ENCODE data around the gene KRT81.
A peak's percentile ranks its signal among the peaks of the same experiment; 100 is the strongest.
"Not testable (repeated sequence)": the region's sequence is repeated elsewhere in the genome, so short reads cannot be mapped to it uniquely, and the experiment has no call there.

KRT81 gene

DNA sequence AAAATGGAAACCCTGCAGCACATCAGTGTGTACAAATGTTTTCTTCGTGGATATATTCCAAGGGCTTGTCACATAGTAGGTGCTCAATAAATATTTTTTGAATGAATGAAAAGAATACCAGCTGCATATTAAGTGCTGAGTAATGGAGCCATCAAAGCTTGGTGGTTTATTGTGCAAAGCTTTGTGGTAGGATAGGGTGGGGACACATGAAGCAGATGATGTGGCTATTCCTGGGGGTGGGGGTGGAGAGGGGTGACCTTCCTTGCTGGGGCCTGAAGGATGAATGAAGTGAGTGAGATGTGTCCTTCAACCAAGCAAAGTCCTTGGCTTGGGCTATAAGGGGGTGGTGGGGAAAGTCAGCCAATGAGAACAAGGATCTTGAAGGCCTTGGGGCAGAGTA, 4.3 kb upstream of the KRT81 start:
- DNase-seq = no peak

DNA sequence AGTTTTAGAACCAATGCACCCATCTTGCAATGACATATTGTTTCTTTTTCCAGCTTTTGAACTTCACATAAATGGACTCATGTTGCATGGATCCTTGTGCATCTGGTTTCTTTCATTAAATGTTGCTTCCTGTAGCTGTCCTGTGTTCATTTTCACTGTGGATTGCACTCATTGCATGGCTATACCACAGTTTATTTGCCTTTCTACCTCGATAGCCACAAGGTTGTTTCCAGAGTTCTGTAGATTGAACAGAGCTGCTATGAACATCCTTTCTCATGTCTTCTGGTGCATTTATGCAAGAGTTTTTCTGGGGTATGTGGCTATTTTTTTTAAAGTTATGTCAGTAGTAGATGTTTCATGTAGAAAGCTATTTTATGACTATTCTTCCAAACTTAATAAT, 3.5 kb upstream of the KRT81 start:
- DNase-seq = no peak

DNA sequence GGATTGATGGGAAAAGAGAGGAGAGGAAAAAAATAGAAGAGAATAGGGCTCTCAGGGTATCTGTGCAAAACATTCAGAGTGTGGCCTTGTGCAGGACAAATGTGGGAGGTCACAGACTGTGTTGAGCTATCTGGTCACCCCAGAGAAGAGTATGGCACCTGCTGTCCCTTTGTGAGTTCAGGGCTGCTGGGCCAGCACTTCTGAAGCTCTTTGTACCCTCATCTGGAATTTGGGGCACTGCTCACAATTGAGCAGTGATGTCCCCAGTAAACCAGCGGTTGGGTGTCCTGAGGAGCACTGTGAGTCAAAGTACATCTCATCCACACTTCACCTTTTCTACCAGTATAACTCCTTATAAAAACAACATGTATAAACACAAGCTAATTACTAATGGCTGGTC, 2.6 kb upstream of the KRT81 start:
- no peak for DNase-seq

DNA sequence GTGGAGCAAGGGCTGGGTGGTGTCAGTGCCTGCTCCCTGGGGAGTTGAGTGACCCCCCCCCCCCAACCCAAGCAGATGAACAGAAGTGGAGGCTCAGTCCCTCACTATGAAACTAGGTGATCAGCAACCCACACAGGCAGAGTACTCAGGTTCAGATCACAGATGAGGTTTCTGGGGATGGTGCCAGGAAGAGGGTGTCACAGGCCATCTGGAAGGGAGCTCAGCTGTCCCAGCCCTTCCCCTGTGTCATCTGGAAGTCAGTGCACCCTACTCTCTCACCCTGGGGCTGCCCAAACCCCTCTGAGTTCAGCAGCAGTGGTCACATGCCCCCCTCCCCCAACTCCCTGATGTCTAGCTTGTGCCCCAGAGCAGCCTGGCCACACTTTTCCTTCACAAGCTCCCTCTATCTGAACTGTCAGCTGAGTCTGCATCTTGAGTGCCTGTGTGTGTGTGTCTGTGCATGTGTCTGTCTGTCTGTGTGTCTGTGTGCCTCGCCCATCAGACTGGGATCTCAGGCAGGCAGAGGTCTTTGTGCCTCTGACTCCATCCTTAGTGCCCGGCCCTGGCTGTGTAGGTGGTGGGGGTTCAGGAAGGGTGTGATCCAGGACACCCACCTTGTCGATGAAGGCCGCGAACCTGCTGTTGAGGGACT, 725 bp downstream of the KRT81 start:
- DNase-seq = peak; percentile 18

DNA sequence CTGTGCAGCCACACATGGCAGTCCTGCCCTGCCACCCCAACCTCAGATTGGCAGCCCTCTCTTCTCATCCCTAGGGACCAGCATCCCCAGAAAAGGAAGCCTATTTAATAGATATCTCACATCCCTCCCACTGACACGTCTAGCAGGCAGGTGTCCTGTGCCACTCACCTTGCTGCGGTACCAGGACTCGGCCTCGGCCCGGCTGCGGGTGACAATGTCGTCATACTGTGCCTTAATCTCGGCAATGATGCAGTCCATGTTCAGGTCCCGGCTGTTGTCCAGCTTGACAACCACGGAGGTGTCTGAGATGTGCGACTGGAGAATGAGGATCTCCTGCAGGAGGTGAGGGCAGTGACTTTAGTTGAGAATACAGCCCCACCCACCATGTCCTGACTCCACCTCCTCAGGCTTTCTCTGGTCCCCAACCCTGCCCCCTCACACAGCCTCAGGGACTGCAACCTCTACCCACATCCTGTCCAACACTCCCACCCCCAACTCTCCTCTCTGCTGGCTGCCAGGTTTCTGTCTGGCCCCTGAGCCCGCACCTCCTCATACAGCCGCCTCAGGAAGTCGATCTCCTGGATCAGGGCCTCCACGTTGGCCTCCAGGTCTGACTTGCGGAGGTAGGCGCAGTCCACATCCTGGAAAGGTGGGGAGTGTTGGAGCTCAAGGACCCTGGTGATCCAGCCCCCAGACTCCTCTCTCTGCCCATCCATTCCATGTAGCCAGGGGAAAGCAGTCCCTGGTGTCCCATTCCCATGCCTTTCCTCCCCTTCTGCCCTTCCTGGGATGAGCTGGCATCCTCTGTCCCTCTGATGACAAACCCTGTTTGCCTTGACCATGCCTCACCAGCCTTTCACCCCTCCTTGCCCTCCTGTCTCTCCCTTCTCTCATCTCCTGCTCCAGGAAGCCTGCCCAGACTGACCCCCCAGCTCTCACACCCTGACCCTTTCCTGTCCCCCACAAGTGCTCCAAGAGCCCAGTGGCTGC, 3.2 kb downstream of the KRT81 start:
- DNase-seq = not testable (repeated sequence)

DNA sequence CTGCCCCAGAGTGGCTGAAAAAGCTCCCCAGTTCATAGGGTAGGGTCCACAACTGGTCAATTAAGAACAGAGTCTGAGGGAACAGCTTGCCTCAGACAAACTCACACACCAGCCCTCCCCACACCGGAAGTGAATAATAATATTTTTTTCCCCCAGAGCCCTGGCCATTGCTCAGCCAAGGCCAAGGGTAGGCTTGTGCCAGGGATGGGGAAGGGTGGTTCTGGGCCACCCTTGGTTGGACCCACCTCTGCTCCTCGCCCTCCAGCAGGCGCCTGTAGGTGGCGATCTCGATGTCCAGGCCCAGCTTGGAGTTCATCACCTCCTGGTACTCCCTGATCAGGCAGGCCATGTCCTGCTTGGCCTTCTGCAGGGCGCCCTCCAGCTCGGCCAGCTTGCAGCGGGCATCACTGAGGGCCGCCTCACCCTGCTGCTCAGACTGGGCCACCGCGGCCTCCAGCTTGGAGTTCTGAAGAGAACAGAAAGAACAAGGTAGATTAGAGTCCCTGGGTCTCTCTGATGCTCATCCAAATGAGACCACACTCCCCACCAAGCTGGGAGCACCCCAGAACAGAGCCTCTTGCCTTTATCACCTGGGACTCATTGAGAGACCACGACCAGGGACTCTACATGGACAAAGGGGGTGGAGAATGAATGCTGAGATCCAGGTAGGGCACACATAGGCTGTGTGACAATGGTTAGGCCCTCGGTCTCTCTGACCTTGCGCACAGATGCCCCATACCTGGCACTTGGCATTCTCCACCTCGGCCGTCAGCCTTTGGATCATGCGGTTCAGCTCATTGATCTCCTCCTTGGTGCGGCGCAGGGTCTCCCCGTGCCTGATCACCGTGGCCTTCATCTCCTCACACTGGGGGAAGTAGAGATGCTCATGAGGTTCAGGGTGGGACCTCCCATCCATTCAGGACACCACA, 4.2 kb downstream of the KRT81 start:
- not testable (repeated sequence) for DNase-seq

DNA sequence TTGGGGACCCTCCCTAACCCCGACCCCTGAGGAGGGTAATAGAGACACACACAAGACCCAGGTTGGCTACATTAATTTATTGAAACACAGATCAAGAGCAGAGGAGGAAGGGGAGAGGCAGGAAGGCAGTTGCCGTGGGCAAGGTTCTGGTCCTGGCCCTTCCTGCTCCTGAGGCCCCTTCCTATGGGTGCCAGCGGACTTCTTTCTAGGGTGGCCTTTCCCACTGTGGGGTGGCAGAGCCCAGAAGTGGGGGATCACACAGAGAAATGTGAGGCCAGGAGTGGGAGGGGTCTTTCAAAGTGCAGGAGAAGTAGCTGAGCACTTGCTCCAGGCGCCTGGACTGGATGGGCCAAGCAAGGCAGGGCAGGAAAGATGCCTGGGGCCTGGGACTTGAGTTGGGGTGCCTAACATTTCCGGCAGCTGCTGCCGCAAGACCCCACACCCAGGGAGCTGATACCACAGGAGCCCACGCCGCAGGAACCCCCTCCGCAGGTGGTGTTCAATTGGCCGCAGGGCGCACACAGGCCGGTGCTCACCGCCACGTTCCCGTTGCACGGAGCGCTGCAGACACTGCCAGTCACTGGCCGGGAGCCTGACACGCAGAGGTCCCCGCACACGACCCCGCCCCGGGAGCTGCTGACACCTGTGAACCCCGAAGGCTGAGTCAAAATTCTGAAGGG, 5.3 kb downstream of the KRT81 start:
- DNase-seq = no peak

DNA sequence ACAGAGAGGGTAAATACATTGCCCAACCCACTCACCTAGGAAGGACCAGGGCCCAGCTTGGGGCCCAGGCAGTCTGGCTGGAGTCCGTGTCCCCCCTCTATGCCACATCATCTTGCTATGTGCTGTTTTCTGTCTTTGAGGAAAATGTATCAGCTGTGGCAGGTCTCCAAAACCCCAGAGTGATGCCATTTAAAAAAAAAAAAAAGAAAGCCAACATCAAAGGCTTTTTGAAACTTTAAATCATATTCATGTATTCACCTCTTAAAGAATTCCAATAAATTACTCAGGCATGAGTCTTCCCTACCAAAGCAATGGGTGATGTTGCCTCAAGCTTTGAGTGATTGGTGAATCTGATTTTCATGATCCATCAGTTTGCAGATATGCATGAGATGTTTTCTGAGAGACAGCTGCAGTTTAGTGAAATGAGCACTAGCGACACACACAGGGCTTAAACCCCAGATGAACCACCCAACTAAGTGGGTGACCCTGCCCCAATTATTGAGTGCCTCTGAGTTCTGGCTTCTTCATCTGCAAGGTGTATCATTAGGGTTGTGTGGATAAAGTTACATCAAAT, 6.1 kb downstream of the KRT81 start:
- no peak for DNase-seq

DNA sequence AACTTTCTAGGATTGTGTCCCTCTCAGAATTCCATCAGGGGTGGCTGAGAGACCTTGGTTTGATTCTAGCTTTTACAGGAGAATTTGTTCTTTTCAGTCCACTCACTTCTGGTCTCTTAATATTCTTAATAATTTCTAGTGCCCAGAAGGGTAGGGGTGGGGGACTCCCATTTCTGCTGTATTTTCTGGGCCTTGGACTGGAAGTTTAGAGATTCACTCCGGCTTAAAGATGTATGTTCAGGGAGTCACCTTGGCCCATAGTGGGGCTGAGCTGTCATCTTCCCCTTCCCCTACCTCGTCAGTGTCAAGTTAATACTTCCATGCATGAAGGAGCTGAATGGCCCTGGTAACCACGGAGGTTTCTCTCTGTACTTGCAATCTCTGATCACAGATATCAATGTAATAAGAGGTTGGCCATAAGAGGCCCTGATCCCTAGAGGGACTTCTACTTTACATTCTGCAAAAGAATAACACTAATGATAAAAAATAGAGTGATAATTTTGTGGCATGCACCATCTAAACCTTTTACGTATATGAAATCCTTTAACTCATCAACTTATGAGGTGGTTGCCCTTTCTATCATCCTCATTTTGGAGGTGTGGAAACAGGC, 6.7 kb downstream of the KRT81 start:
- no peak for DNase-seq

DNA sequence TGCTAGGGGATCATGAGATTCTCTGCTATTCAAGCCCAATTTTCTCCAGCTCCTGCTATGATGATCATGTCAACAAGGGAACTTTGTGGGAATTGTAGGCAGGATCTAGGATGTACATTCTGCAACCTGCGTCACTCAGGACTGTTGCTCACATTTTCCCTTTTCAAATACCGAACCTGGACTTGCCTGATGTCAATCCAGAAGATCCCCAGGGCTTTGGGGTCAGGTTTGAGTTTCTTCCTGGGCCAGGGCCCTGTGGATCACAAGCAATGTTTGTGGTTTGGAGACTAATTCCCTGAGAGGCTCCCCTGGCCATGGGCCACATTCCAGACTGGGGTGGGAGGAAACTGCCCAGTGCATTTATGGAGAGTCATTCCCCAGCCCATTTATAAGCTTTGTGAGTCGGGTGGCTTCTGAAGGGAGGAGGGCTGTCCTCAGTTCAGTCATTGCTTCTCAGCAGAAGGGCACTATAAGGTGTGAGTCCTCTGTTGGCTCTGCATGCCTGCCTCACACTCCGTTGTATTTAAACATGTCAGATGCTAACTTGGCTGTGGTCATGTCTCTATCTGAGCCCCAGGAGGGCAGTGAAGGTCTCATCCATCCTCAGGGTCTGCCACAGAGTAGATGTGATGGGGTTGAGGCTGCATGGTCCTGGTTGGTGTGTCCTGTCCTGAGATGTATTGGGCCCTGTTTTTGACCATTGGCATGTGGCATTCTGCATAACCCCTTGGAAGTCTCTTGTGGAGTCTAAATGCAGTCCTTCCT, 10.4 kb downstream of the KRT81 start:
- DNase-seq = no peak

DNA sequence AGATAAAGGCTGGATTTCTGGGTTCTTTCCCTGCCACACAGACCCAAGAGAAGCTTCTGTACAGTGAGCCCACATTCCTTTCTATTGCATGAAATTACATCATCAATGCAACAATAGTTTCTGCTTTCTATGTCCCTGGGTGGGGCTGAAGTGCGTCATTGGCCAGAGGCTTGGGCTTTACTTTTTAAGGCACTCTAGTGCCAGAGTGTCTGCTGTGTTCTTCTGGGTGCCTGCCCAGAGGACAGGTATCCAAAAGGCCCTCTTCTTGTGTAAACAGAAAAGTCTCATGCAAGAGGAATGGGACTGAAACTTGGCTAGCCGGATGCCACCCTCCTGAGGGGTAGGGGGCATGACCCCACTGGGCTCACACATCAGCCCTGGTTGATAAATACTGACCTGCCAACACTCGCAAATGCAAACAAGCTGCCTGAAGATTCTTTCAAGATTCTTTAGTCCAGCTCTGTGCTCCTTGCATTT, 11.0 kb downstream of the KRT81 start:
- DNase-seq = no peak

DNA sequence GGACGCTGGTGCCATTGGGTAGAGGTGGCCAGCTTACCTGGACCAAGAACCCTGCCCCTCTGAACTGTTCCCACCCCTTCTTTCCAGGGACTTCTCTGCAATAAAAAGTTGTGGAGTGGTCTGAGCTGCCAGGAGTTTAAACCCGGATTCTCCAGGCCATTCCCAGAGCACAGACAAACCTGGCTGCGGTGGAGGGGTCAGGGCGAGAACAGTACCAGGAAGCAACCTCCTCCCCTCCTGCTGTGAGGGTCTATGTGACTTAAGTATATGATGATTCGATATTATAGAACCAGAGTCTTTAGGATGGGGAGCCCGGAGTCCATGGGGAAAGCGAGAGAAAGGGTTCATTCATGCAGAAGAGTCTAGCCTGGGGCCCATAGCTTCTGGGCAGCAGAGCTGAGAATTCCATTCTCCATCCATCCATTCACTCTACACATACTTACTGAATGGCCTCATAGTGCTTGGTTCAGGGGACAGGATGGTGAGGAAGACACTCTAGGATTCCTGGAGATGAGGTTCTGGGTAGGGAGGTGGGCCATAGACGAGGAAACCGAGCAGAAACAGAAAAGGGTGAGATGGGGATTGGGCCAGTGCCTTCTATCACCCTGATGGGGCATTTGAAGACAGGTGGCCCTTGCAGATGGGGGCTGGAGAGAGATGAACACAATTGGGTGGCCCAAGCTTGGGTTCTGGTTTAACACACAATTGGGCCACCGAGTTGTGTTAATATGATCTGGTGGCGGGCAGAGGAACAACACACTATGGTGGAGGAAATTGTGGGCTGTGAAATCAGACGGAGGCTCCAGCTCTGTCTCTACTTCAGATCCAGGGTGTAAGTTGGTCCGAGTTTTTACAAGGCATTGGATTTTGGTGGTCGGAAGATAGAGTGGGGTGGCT, 11.7 kb downstream of the KRT81 start:
- DNase-seq = no peak

DNA sequence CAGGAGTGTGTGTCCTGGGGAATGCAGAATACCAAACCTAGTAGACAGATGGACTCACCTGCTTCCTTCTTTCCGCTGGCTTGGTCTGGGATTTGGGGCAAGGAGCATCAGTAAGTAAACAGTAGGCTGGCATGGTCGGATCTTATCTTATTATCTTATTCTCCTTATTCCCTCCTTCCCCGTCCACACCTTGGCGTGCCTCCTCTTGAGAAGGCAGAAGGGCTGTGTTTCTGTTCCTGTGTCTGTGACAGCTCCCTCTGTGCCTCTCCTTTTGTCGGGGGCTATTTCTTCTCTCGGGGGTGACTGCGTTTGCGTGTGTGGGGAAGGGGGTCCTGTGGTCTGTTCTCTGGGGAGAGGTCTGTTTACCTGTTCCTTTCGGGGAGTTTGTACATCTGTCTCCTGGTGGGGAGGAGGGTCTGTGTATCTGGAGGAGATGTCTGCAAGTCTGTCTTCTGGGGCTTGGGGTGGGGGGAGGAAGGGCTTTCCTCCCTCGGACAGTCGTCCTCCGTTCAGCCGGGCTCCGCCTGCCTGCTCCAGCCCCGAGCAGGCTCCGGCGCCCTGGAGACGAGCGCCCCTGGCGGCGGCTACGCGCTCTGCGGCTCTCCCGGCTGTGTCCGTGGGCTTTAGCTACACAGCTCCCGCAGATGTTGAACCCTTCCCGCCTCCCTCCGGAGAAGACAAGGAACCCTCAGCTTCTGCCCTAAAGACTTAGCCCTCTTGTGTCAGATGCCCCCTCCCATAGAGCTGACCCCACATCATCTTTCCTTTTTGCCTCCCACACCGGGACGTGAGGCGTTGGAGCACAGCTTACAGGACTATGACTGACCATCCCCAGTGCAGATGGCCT, 12.5 kb downstream of the KRT81 start:
- peak; percentile 28 for DNase-seq

DNA sequence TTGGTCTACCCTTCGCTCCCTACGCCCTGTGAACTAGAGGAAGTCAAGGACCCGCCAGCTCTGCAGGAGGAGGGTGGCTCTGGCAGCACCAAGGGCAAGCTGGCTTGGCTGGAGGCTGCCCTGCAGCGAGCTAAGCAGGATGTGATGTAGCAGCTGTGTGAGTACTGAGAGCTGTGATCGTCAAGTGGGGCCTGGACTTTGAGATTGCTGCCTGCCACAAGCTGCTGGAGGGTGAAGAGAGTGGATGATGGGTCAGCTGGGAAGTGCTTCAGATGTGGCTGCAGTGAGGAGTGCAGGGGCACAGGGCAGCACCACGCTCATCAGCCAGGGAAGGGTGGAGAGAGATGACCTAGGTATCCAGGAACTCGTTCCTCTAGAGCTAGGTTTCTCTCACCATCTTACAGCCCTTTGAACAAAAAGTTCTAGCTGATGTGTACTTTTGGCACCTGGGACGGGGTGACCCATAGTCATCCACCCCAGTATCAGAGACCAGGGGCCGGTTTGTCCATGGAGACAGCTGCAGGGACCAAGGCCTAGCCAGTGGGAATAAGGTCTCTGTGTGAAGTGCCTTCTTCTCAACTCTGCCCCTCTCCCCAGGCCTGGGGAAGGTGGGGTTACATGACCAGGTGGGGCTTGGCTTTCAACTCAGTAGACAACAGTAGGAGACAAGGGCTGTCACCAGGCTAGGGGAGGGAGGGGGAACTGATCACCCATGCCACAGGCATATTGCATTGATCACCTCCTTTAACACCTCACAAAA, 13.7 kb downstream of the KRT81 start:
- DNase-seq = no peak

DNA sequence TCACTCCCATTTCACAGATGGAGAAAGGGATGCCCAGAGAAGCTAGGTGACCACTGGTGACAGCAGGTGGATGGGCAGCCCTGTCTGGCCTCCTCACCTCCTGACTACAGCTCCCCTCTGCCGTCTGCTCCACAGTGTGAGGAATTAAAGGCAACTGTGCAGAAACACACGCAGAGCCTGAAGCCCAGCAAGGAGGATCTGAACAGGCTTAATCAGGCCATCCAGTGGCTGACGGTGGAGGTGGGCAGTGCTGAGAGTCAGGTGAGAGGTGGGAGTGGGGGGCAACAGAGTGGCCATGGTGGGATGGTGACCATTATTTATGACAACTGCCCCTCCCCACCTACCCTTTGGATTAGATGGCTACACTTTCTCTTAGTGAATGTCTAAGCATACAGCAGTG, 15.6 kb downstream of the KRT81 start:
- DNase-seq = no peak

DNA sequence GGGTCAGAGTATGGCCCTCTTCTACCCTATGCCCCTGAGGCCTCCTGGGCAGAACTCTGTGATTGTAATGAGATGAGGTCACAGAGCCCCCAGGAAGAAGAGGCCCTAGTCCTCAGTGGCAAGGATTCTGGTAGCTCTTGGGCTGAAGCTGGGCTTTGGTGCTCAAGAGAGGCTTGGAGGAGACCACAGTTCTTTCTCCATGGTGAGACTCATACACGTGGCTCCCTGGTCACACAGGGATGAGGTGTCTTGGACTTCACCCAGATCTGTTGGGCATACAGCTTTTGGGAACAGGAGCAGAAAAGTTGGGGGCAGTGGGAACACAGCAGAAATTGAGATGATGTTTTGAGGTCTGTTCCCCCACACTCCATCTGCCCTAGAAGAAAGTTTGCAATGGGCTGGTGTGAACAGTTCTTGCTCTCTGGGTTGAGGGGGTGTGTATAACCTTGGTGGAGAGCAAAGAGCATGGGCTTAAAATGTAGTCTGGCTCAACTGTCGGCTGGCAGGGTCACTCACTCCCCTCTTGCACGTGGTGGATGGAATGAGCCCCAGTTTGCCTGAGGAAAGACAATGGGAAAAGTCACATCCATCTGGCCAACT, 16.7 kb downstream of the KRT81 start, which contains the start of gene KRT86:
KRT86 (plus strand) TSS at position 125 of the 600 bp plus-strand sequence. CDS start 27,272 bp downstream, outside the sequence.
- no peak for DNase-seq

DNA sequence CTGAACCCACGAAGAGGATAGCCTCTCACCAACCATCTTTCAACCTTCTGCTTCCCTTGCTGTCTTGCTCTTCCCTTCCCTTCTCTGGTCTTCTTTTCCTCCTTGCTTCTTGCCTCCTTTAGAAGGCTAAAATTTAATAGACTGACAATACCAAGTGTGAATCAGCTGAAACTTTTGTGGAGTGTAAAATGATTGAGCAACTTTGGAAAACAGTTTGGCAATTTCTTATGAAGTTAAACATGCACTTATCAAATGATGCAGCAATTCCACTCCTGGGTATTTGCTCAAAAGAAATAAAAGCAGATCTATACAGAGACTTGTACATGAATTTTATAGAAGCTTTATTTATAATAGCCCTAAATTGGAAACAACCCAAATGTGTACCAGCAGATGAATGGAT, 20.2 kb downstream of the KRT81 start:
- DNase-seq = no peak
